Breast epithelium (tissue), 3 donors: ENCODE measurements around the gene VDAC1.

ENCODE experiments used
- CTCF ChIP-seq, 3 donors: fragments of 450-650 bp; IDR thresholded peaks; one replicate each; pipeline ENCODE4 v1.5.1; 2016 to 2017; ENCODE audit warnings: antibody characterized with exemption in 3 of 3, mild to moderate bottlenecking in 3 of 3, moderate library complexity in 3 of 3
- POLR2A ChIP-seq: fragments of 450-650 bp; IDR thresholded peaks from one replicate; pipeline ENCODE4 v1.6.1; 2016; ENCODE audit warnings: antibody characterized with exemption, mild to moderate bottlenecking, moderate library complexity
- POLR2AphosphoS5 ChIP-seq, 3 donors: sonication (generic); formaldehyde crosslinking; IDR thresholded peaks; one replicate each; pipeline ENCODE4 v1.6.1; 2017; ENCODE audit warnings: antibody characterized with exemption in 3 of 3

- no peak for TF ChIP-seq CTCF (IDR thresholded peaks at IDR 0.05)
- TF ChIP-seq POLR2AphosphoS5 (IDR thresholded peaks at IDR 0.05) = no peak
- no peak for TF ChIP-seq POLR2A
These were observed 21.1 kb downstream of the VDAC1 start for GRCh38 chr5:133983674-133984073.
